Esophagus squamous epithelium (tissue), 5 donors: ENCODE measurements around the gene CBX4. TPM values are rescaled to one million over a fixed set of nuclear protein-coding genes. Genes with fewer than 3 reads are reported as not detected.

Source experiments
- DNase-seq: peaks from one replicate; lab custom pipeline; 2025; lab: John Stamatoyannopoulos, UW
- H3K27ac ChIP-seq, 4 donors: fragments of 200-600 bp; sonication (generic); one replicate each; pipeline ENCODE4 v1.5.1; 2016 to 2019; ENCODE audit warnings: mild to moderate bottlenecking in 1 of 4
- H3K27me3 ChIP-seq, 4 donors: fragments of 200-600 bp; sonication (generic); 1 replicate in 3 of 4; 2 replicates in 1 of 4; pipeline versions ENCODE4 v1.5.1 to v1.6.0; 2017 to 2021; ENCODE audit warnings: antibody characterized with exemption in 1 of 4
- H3K36me3 ChIP-seq, 3 donors: fragments of 200-600 bp; sonication (generic); one replicate each; pipeline ENCODE4 v1.5.1; 2016 to 2019
- H3K4me1 ChIP-seq, 3 donors: fragments of 200-600 bp; sonication (generic); one replicate each; pipeline ENCODE4 v1.5.1; 2017 to 2019
- H3K4me3 ChIP-seq, 4 donors: fragments of 200-600 bp; sonication (generic); 1 replicate in 3 of 4; 2 replicates in 1 of 4; pipeline ENCODE4 v1.5.1; 2016 to 2019; ENCODE audit warnings: mild to moderate bottlenecking in 2 of 4, moderate library complexity in 1 of 4
- H3K9me3 ChIP-seq, 3 donors: fragments of 200-600 bp; sonication (generic); one replicate each; pipeline ENCODE4 v1.5.1; 2016 to 2019
- POLR2A ChIP-seq, 4 donors: fragments of 450-650 bp; IDR thresholded peaks; one replicate each; pipeline ENCODE4 v1.6.1; 2017; ENCODE audit warnings: antibody characterized with exemption in 4 of 4, mild to moderate bottlenecking in 4 of 4, moderate library complexity in 3 of 4
- WGBS, 2 donors: methylation state at CpG; one replicate each; pipeline ENCODE4 v1.1.5; 2018; 5-methylcytosine and 5-hydroxymethylcytosine counted together
- intact Hi-C: fragments of 100-400 bp; cut with DNase I; formaldehyde crosslinking; loops from one replicate; pipeline ENCODE4 v1.15.0; 2022
- total RNA-seq, 4 donors: library from RNA; depleted of rRNA; stranded (reverse); fragments of >200 nt; gene quantifications; one replicate each; pipeline ENCODE4 v1.1.0, GENCODE V29; 2016
- TF ChIP-seq, protein P1 (sequence below), 6 experiments: fragments of 450-650 bp in 4 of 6; fragments of 200-600 bp in 2 of 6; sonication (generic) in 2 of 6; IDR thresholded peaks; one replicate each; pipeline ENCODE4 v1.5.1; 2016 to 2019; ENCODE audit warnings: antibody characterized with exemption in 6 of 6, mild to moderate bottlenecking in 4 of 6, moderate library complexity in 4 of 6
- donor health status: DM: yes; HTN: yes; CAD: no.

The CBX4 gene
- total RNA-seq, 4 donors from 2014 or later = 9.0 to 26.3 (median 17.1) TPM

DNA sequence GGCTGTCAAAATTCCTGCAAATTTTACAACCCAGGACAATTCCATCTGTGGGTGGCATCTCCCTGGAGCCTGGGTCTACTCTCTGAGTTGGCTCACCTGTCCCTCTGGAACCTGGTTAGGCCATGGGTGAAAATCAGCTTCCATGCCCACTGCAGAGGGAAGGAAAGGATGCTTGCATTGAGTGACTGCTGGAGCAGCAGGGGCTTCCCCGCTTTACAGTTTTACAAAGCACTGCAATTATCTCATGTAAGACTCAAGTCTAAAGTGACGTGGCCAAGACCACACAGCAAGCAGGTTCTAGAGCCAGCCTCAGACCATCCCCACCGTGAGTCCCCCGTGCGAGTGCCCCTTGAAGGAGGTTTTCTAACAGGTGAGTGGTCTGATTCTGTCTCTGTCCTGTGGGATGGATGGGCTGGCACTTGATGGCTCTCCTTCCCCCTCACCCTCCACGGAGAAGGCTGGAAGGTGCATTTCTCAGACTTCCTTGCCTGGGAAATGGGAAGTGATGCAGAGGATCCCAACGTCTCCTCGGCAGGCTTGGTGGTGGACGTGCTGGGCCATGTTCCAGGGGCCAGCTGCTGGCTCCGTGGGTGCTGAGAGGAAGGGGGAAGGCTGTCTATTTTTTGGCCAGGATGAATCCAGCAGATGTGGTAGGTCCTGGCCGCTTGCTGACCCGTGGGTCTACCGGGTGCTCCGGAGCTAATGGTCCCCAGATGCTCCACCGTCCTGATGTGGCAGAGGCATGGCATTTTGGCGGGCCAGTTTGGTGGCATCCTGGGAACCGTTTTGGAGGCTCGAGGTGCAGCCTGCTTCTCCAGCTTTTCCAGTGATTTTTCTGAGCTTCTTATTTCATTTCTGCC lies 26.3 kb upstream of the CBX4 start:
- Histone ChIP-seq H3K27me3 (peaks cover 0 to 84% (median 0%) of the 10 kb centered on the region in 4 donors), H3K36me3 (no peaks in the 10 kb centered on the region)
- DNase-seq = no peak

DNA sequence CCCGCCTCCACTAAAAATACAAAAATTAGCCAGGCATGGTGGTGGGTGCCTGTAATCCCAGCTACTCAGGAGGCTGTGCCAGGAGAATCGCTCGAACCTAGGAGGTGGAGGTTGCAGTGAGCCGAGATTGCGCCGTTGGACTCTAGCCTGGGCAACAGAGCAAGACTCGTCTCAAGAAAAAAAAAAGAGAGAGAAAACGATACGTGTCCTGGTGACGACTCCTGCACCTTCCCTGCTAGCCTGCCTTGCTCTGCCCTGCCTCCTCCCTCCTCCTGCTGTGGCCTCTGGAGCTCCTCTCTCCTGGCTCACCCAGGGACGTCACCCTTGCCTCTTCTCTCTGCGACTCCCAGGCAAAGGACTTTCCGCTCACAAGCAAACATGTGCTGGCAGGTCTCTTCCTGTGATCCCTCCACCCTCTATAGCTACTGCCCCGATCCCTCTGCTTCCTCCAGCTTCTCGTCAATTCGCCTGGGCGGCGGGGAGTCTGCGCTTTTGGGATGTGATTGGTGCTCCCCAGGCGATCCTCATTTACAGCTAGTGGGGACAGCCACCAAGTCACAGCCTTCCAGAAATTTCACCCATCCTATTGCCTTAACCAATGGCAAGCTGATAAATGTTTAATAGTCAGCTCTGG lies 25.5 kb upstream of the CBX4 start:
- 34 to 40% methylated on average over 20 of the region's 20 CpGs for WGBS, 2 donors
- H3K9me3 ChIP-seq = no peaks in the 10 kb centered on the region
- TF ChIP-seq POLR2A (IDR thresholded peaks at IDR 0.05) = no peak
- TF ChIP-seq, protein P1, sequence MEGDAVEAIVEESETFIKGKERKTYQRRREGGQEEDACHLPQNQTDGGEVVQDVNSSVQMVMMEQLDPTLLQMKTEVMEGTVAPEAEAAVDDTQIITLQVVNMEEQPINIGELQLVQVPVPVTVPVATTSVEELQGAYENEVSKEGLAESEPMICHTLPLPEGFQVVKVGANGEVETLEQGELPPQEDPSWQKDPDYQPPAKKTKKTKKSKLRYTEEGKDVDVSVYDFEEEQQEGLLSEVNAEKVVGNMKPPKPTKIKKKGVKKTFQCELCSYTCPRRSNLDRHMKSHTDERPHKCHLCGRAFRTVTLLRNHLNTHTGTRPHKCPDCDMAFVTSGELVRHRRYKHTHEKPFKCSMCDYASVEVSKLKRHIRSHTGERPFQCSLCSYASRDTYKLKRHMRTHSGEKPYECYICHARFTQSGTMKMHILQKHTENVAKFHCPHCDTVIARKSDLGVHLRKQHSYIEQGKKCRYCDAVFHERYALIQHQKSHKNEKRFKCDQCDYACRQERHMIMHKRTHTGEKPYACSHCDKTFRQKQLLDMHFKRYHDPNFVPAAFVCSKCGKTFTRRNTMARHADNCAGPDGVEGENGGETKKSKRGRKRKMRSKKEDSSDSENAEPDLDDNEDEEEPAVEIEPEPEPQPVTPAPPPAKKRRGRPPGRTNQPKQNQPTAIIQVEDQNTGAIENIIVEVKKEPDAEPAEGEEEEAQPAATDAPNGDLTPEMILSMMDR (IDR thresholded peaks at IDR 0.05) = no peak
- no peaks in the 10 kb centered on the region for H3K36me3 ChIP-seq
- H3K4me1 ChIP-seq = peaks cover 0 to 6% (median 4%) of the 10 kb centered on the region in 3 donors
- intact Hi-C loops = no loop called here
- peaks cover 0 to 86% (median 0%) of the 10 kb centered on the region in 4 donors for H3K27me3 ChIP-seq
- H3K4me3 ChIP-seq = no peak overlapping the region
- H3K27ac ChIP-seq = no peak overlapping the region
- no peak for DNase-seq

More for the DNA sequence above, 26.3 kb upstream of the CBX4 start:
- TF ChIP-seq, protein P1 (IDR thresholded peaks at IDR 0.05) = no peak
- no peak for TF ChIP-seq POLR2A (IDR thresholded peaks at IDR 0.05)
- no peak overlapping the region for H3K4me3 ChIP-seq
- H3K4me1 ChIP-seq = peaks cover 0 to 6% (median 4%) of the 10 kb centered on the region in 3 donors
- no peaks in the 10 kb centered on the region for H3K9me3 ChIP-seq
- WGBS, 2 donors = 51 to 59% methylated on average over 5 to 7 of the region's 18 CpGs
- H3K27ac ChIP-seq = no peak overlapping the region
- intact Hi-C loops = no loop called here

DNA sequence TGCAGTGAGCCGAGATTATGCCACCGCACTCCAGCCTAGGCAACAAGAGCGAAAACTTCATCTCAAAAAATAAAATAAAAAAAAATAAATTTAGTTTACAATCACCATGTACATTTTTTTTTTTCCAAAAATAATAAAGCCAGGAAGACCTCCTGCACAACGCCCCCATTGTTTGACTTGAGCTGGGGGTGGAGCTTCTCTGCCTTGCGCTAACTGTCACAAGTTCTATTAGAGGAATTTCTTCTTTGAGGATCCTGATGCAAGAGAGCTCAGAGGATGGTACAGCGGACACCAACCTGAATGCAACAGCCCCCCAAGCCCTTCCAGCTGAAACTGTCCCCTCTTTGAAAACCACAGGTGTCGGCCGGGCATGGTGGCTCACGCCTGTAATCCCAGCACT lies 24.9 kb upstream of the CBX4 start:
- TF ChIP-seq, protein P1 (IDR thresholded peaks at IDR 0.05) = no peak
- no peak for TF ChIP-seq POLR2A (IDR thresholded peaks at IDR 0.05)
- no peak for DNase-seq

DNA sequence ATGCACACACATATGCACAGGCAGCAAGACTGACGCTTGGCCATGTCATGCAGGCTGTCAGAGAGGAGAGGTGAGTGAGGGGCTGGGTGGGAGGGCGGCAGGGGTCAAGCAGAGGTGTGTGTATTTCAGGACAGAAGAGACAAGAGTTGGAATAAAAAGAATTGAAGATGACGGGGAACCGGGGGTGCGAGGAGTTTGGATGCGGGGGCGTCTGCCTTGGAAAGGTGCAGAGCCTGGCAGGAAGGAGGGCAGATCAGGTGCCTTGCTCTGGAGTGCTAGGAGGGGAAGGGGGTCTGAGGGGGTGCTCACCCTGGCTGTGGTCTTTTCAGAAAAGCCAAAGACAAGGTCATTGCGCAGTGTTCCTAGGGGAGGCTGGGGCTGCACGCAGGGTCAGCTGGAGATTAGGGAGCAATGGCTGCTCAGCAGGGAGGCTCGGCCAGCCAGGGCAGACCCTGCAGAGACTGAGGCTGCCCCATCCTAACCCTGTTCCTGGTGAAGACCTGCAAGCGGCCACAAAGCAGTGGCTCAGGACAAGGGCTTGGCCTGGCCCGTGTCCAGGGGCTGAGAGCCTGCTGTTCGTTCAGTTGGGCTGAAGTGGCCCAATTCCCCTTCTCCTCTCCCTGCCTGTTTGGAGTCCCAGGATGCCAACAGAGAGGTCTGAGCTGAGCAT lies 23.7 kb upstream of the CBX4 start:
- Histone ChIP-seq H3K4me1 (peaks cover 0 to 6% (median 4%) of the 10 kb centered on the region in 3 donors), H3K27me3 (peaks cover 0 to 92% (median 0%) of the 10 kb centered on the region in 4 donors), H3K9me3 (no peaks in the 10 kb centered on the region), H3K27ac (no peak overlapping the region), H3K4me3 (no peak overlapping the region), H3K36me3 (no peaks in the 10 kb centered on the region)
- no peak for DNase-seq
- no peak for TF ChIP-seq POLR2A (IDR thresholded peaks at IDR 0.05)
- TF ChIP-seq, protein P1 (IDR thresholded peaks at IDR 0.05) = no peak
- intact Hi-C loops = no loop called here
- 60 to 80% methylated on average over 7 to 10 of the region's 13 CpGs for WGBS, 2 donors

More for the DNA sequence above, 24.9 kb upstream of the CBX4 start:
- Histone ChIP-seq H3K4me3 (no peak overlapping the region), H3K27me3 (peaks cover 0 to 86% (median 0%) of the 10 kb centered on the region in 4 donors), H3K9me3 (no peaks in the 10 kb centered on the region), H3K4me1 (peaks cover 0 to 6% (median 4%) of the 10 kb centered on the region in 3 donors), H3K36me3 (no peaks in the 10 kb centered on the region), H3K27ac (no peak overlapping the region)
- 80 to 82% methylated on average over 5 to 7 of the region's 9 CpGs for WGBS, 2 donors
- intact Hi-C loops = no loop called here
